PFSK-1 (cell line): Measurements from ENCODE around the gene DLGAP4.
A peak's percentile ranks its signal among the peaks of the same experiment; 100 is the strongest.

Source experiments
- FOXP2 ChIP-seq: optimal IDR thresholded peaks from 2 replicates; pipeline ENCODE3; 2011; ENCODE audit warnings: borderline replicate concordance, control low read depth, inconsistent platforms; ENCODE audit not compliant: insufficient read depth; ENCODE audit errors: extremely low read length, extremely low read depth
- POLR2AphosphoS5 ChIP-seq: IDR thresholded peaks from 2 replicates; pipeline ENCODE4 v1.6.1; 2012; ENCODE audit warnings: low read depth, mild to moderate bottlenecking, control low read depth, low read length, moderate library complexity
- SIN3A ChIP-seq: IDR thresholded peaks from 2 replicates; pipeline ENCODE4 v1.6.1; 2012; ENCODE audit warnings: mild to moderate bottlenecking, low read length, moderate library complexity, borderline replicate concordance; ENCODE audit not compliant: insufficient read depth
- TAF1 ChIP-seq: IDR thresholded peaks from 2 replicates; pipeline ENCODE4 v1.6.1; 2012; ENCODE audit warnings: low read length, control low read depth, borderline replicate concordance; ENCODE audit not compliant: insufficient read depth
- TF ChIP-seq, protein P1 (sequence below), 2 experiments: IDR thresholded peaks; 2 replicates each; pipeline versions ENCODE4 v1.6.1 to v1.8.0; 2011 to 2012; ENCODE audit warnings: low read depth in 2 of 2, low read length in 2 of 2, control low read depth in 1 of 2, inconsistent platforms in 1 of 2, mild to moderate bottlenecking in 1 of 2, moderate library complexity in 1 of 2; ENCODE audit not compliant: insufficient read depth in 1 of 2

DLGAP4 gene

DNA sequence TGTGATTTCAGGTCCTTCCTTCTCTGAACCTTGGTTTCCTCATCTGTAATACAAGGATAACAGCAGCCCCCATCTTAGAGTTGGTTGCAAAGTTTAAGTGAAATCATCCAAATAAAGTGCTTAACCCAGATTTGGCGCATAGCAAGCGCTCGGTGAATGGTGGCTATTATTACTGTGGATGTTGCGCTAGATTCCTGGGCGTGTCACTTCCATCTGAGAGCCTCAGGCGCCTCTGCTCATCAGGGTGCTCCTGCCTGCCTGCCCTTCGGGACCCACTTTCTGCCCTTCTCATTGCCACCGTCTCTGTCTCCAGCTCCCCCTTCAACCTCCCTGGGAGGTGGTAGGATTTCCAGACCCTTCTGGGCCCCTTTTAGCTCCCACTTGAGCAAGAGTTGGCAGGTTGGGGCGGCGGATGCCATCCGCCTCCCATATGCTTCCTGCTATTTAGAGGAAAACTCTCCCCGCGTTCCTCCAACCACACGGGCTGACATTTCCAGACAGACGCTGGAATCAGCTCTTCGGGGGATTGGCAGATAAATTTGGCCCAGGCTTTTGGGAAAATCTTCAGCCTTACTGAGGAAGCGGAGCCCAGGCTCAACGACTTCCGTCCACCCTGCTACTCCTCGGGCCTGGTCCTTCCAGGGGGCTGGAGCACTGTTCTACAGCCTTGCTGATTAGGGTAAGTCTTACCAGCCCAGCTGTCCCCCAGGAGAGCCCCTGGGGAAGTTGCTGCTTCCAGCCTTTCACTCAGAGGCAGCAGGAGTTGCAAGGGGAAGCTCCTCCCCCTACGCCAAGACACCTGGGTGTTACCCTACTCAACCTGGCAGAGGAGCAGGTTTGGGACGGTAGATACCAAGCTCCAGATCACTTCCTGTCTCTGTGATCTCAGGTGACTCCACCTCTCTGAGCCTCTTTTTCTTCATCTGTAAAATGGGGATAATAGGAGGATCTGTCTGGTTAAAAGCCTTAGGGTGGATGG lies 71.5 kb downstream of the DLGAP4 start:
- TF ChIP-seq POLR2AphosphoS5 (no peak), TAF1 (no peak), FOXP2 (no peak), SIN3A (no peak)
- TF ChIP-seq, protein P1, sequence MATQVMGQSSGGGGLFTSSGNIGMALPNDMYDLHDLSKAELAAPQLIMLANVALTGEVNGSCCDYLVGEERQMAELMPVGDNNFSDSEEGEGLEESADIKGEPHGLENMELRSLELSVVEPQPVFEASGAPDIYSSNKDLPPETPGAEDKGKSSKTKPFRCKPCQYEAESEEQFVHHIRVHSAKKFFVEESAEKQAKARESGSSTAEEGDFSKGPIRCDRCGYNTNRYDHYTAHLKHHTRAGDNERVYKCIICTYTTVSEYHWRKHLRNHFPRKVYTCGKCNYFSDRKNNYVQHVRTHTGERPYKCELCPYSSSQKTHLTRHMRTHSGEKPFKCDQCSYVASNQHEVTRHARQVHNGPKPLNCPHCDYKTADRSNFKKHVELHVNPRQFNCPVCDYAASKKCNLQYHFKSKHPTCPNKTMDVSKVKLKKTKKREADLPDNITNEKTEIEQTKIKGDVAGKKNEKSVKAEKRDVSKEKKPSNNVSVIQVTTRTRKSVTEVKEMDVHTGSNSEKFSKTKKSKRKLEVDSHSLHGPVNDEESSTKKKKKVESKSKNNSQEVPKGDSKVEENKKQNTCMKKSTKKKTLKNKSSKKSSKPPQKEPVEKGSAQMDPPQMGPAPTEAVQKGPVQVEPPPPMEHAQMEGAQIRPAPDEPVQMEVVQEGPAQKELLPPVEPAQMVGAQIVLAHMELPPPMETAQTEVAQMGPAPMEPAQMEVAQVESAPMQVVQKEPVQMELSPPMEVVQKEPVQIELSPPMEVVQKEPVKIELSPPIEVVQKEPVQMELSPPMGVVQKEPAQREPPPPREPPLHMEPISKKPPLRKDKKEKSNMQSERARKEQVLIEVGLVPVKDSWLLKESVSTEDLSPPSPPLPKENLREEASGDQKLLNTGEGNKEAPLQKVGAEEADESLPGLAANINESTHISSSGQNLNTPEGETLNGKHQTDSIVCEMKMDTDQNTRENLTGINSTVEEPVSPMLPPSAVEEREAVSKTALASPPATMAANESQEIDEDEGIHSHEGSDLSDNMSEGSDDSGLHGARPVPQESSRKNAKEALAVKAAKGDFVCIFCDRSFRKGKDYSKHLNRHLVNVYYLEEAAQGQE (IDR thresholded peaks at IDR 0.05; ENCODE audit: insufficient read depth in 1 of 2, low read depth in 2 of 2, low read length in 2 of 2) = no peak

DNA sequence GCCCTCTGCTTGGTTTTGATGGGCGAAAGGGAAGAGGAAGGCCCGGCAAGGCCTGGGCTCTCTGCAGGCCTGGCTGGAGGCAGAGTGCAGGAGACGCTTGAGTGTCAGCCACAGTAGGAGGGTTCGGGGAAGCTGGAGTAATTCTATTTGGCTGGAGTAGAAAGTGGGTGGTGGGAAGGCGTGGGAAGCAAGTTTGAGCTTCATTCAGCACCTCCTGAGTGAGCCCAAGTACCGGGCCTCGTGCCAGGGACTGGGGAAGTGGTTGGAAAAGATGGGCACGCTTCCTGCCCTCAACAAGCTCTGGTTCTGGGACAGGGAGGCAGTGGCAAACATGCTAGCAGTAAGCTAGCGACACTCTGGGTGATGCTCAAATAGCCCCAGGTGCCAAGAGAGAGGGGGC lies 72.5 kb downstream of the DLGAP4 start:
- TF ChIP-seq TAF1 (no peak), FOXP2 (no peak), SIN3A (no peak), POLR2AphosphoS5 (no peak)
- TF ChIP-seq, protein P1 (IDR thresholded peaks at IDR 0.05; ENCODE audit: insufficient read depth in 1 of 2, low read depth in 2 of 2, low read length in 2 of 2) = no peak

DNA sequence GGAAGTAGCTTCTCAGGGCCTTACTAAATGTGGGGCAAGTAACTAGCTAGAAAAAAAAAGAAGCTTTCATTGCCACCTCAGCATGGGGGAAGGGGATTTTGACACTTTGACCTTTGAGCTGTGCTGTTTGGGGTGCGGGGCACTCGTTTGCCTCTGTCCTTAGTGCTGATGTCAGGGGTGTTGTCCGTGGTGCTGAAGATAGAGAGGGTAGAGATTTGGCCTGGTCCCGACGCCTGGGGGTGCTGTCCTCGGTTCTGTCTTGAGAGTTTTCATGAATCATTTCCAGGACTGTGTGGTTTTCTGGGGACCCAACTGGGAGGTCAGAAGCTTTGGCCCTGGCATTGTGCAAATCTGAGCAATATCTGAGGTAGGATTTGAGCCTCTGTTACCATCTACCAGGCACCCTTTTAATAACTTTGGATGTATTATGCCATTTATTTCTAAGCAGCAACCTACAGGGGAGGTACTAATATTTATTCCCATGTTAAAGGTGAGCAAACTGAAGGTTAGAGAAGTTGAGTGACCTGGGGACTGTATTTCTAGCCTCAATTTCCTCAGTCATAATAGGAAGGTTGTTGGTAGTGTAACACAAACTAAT lies 78.0 kb downstream of the DLGAP4 start:
- TF ChIP-seq SIN3A (peak; percentile 99; the same call in 1 of the 2 replicates), TAF1 (no peak), POLR2AphosphoS5 (no peak), FOXP2 (no peak)
- TF ChIP-seq, protein P1 (IDR thresholded peaks at IDR 0.05; ENCODE audit: insufficient read depth in 1 of 2, low read depth in 2 of 2, low read length in 2 of 2) = peak; percentile 98 to 99

DNA sequence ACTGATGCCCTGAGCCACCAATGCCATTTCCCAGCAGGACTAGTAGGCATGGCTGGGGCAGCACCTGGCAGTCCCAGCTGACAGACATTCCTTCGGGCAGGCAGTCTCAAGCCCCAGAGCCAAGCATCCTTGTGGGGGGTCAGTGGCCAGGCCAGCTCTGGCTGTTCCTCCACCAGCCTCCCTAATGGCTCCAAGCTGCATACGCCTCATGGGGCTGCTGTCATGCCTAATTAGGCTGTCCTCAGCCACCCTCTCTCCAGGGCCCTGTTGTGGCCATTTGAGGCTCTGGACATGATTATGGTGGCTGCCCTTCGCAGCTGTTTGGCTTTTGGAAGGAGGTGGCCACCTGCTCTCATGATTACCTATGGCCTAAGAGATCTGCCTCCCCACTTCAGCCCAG lies 79.4 kb downstream of the DLGAP4 start:
- TF ChIP-seq, protein P1 (IDR thresholded peaks at IDR 0.05; ENCODE audit: insufficient read depth in 1 of 2, low read depth in 2 of 2, low read length in 2 of 2) = peak in 1 of 2 experiments; percentile 29; a peak in 1 of 4 replicates
- no peak for TF ChIP-seq POLR2AphosphoS5

DNA sequence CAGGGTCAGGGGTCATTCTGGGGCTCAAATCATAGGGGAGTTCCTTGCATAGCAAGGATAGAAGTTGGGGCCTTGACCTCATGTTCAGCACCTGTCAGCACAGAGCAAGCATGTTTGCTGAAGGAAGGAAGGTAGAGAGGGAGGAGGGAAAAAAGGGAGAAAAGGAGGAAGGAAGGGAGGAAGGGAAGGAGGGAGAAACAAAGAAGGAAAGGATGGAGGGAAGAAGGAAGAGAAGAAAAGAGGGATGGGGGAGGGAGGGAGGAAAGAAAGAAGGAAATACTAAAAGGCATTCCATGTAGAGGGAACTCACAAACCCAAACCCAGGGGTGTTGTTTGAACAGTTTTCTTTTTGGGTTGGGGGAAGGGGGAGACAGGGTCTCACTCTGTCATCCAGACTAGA lies 80.1 kb downstream of the DLGAP4 start:
- TF ChIP-seq FOXP2 (no peak), POLR2AphosphoS5 (no peak), SIN3A (no peak), TAF1 (no peak)
- TF ChIP-seq, protein P1 (IDR thresholded peaks at IDR 0.05; ENCODE audit: insufficient read depth in 1 of 2, low read depth in 2 of 2, low read length in 2 of 2) = no peak
